NAMALWA (cell line): Measurements from ENCODE around the gene RPS6KA3.
A peak's percentile ranks its signal among the peaks of the same experiment; 100 is the strongest.
"Not testable (repeated sequence)": the region's sequence is repeated elsewhere in the genome, so short reads cannot be mapped to it uniquely, and the experiment has no call there.

Experiments used
- DNase-seq: peaks from one replicate; pipeline ENCODE4 v3.0.0-alpha.2; 2015; ENCODE audit warnings: low spot score

Gene RPS6KA3

GRCh38 chrX:20265221-20265725, 1.4 kb downstream of the RPS6KA3 start:
- DNase-seq: peak; percentile 75

- peak; percentile 58 for DNase-seq
Observed at GRCh38 chrX:20263474-20263873, 3.2 kb downstream of the RPS6KA3 start.

GRCh38 chrX:20260885-20261284, 5.8 kb downstream of the RPS6KA3 start:
- no peak for DNase-seq

GRCh38 chrX:20254712-20255299, 11.9 kb downstream of the RPS6KA3 start:
- no peak for DNase-seq

- DNase-seq: no peak
Observed at GRCh38 chrX:20253232-20253543, 13.5 kb downstream of the RPS6KA3 start.

GRCh38 chrX:20252381-20253231, 14.1 kb downstream of the RPS6KA3 start:
- DNase-seq: peak; percentile 64

DNA sequence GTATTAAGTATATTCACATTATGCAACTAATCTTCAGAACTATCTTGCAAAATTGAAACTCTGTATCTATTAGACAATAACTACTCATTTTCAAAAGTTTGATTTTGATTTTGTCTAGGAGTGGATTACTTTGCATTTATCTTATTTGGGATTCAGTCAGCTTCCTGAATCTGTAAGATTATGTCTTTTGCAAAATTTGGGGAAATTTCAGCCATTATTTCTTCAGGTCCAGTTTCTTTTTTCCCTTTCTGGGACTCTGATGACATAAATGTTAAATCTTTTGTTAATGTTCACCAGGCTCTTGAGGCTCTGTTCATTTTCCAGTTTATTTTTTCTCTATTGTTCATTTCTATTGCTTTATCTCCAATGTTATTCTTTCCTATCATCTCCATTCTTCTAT, 15.0 kb downstream of the RPS6KA3 start:
- no peak for DNase-seq

DNA sequence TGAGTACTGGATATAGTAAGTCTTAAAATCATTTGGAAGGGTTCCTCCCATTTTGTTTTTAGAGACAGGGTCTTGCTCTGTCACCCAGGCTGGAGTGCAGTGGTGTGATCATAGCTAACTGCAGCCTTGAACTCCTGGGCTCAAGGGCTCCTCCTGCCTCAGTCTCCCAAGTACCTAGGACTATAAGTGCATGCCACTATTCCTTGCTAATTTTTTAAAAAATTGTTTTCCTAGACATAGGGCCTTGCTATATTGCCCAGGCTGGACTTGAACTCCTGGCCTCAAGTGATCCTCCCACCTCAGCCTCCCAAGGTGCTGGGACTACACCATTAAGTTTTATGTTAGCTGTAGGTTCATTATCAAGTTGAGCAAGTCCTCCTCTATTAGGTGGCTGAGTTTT, 16.6 kb downstream of the RPS6KA3 start:
- DNase-seq: not testable (repeated sequence)

- DNase-seq: no peak
Observed at GRCh38 chrX:20248592-20249192, 18.0 kb downstream of the RPS6KA3 start.

GRCh38 chrX:20244931-20245330, 21.8 kb downstream of the RPS6KA3 start:
- DNase-seq: no peak

- DNase-seq: no peak
Observed at GRCh38 chrX:20240201-20240600, 26.5 kb downstream of the RPS6KA3 start.

GRCh38 chrX:20237864-20238263, 28.8 kb downstream of the RPS6KA3 start:
- DNase-seq: no peak

- DNase-seq: no peak
Observed at GRCh38 chrX:20235755-20236154, 31.0 kb downstream of the RPS6KA3 start.

DNA sequence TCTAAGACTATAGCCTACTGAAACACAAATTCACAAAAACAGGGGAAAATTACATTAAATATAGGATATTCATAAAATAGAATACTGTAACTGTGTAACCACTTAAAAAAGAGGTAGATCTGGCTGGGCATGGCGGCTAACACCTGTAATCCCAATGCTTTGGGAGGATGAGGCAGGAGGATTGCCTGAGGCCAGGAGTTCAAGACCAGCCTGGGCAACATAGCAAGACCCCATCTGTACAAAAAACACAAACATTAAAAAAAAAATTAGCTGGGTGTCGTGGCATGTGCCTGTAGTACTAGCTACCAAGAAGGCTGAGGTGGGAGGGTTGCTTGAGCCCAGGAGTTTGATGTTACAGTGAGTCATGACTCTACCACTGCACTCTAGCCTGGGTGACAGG, 33.4 kb downstream of the RPS6KA3 start:
- DNase-seq: no peak

DNA sequence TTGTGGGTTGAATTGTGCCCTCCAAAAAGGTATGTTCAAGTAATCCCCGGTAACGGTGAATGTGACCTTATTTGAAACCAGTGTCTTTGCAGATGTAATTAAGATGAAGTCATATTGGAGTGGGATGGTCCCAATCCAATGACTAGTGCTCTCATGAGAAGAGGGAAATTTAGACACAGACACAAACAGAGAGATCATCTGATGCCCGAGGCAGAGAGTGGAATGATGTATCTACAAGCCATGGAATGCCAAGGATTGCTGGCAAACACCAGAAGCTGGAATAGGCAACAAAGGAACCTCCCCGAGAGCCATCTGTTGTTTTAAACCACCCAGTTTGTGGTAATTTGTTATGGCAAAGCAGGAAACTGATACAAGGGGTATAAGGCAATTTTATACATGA, 35.1 kb downstream of the RPS6KA3 start:
- no peak for DNase-seq

DNA sequence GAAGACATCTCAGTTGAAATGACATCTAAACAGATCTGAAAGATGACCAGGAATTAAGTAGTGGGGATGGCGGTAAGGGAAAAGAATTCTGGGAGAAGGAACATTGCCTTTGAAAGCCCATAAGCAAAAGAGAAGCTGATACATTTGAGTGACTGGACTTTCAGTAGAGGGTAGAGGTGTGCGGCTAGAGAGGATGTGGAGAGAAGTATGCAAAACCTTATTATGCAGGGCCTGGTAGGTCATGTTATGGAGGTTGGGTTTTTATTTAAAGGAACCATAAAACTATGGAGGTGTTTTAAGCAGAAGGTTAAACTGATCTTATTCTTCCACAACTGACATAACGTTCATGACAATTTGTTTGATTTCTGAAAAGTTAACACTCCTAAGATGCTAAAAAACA, 36.3 kb downstream of the RPS6KA3 start:
- no peak for DNase-seq

GRCh38 chrX:20229155-20229554, 37.6 kb downstream of the RPS6KA3 start:
- no peak for DNase-seq

- no peak for DNase-seq
Observed at GRCh38 chrX:20228245-20228644, 38.5 kb downstream of the RPS6KA3 start.

DNA sequence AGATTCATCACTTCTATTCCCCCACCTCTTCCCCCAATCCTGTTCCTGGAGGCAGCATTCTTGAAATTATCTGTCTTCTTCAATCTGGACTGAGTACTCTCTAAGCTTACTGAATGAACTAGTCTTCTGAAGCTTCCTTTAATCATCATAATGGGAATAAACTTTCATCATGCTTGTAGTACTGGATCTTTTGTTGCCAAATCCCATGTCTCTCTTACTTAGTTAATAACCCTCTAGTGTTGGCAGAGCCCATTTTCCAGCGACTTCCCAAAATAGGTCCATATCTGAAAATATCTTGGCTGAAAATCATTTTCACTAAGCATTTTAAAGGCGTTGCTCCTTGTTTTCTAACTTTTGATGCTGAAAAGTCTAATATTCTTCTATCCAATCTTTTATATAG, 39.6 kb downstream of the RPS6KA3 start:
- no peak for DNase-seq

- no peak for DNase-seq
Observed at GRCh38 chrX:20225488-20225833, 41.2 kb downstream of the RPS6KA3 start.

DNA sequence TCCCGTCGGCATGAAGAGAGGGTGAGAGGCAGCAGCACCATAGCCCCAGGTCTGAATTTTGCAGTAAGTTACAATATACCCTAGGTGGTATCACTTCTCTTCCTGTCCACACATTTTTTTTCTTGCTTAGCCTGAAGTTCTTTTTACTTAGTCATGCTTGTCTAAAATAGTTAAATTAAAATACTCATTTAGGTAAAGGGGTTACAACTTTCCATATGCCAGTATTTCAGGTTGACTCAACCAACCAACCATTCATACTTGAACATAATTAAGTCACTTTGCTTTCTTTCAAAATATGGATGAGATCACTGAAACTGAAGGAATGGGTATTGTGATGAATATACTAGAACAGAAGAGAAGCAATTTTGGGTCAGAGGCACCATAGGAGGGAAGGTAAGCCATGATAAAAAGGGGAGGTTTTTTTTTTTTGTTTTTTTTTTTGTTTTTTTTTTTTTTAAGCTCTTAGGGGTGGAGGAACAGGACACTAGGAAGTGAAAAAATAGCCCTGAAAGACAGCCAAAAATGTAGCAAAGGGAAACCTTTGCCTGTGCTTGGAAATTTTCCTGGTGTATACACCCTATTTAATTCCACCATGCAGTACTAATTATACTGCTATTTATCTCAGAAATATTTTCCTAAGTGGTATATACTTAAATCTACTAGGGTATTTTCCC, 41.8 kb downstream of the RPS6KA3 start:
- DNase-seq: no peak

- no peak for DNase-seq
Observed at GRCh38 chrX:20221902-20222301, 44.8 kb downstream of the RPS6KA3 start.
